ENCODE results near the gene NBPF26.
"Not testable (repeated sequence)": the region's sequence is repeated elsewhere in the genome, so short reads cannot be mapped to it uniquely, and the experiment has no call there.

GRCh38 chr1:120805452-120805851 lies 81.7 kb downstream of the NBPF26 start:
- TF ChIP-seq CTCF (IDR thresholded peaks at IDR 0.05); EZH2 (IDR thresholded peaks at IDR 0.05; ENCODE audit: borderline replicate concordance, insufficient read depth, low read depth, low read length, poor library complexity, severe bottlenecking): not testable (repeated sequence)

Measured in B cell (primary cell).